Smooth muscle cell (in vitro differentiated cells): ENCODE measurements around the gene UBLCP1. TPM values are rescaled to one million over a fixed set of nuclear protein-coding genes. Genes with fewer than 3 reads are reported as not detected.

ENCODE experiments used
- DNase-seq: peaks from one replicate; lab custom pipeline; 2025; ENCODE audit not compliant: unreplicated experiment; lab: John Stamatoyannopoulos, UW
- H2AFZ ChIP-seq: fragments of 200-600 bp; sonication (generic); 2 replicates; pipeline ENCODE4 v1.6.0; 2016; ENCODE audit warnings: antibody characterized with exemption, low read depth, mild to moderate bottlenecking
- H3F3A ChIP-seq: fragments of 200-600 bp; sonication (generic); 2 replicates; pipeline ENCODE4 v1.6.0; 2017; ENCODE audit warnings: antibody characterized with exemption, low read depth
- H3K27ac ChIP-seq: fragments of 200-600 bp; sonication (generic); 2 replicates; pipeline ENCODE4 v1.5.1; 2016; ENCODE audit warnings: low read depth, mild to moderate bottlenecking
- H3K27me3 ChIP-seq: fragments of 200-600 bp; sonication (generic); 2 replicates; pipeline ENCODE4 v1.6.1; 2016; ENCODE audit warnings: low read depth, mild to moderate bottlenecking
- H3K36me3 ChIP-seq: fragments of 200-600 bp; sonication (generic); 2 replicates; pipeline ENCODE4 v1.5.1; 2016; ENCODE audit warnings: low read depth
- H3K4me1 ChIP-seq: fragments of 200-600 bp; sonication (generic); 2 replicates; pipeline ENCODE4 v1.5.1; 2016; ENCODE audit warnings: low read depth
- H3K4me2 ChIP-seq: fragments of 200-600 bp; sonication (generic); 2 replicates; pipeline ENCODE4 v1.6.0; 2016; ENCODE audit warnings: mild to moderate bottlenecking
- H3K4me3 ChIP-seq: fragments of 200-600 bp; sonication (generic); 2 replicates; pipeline ENCODE4 v1.5.1; 2016; ENCODE audit warnings: mild to moderate bottlenecking
- H3K79me2 ChIP-seq: fragments of 200-600 bp; sonication (generic); 2 replicates; pipeline ENCODE4 v1.6.0; 2016; ENCODE audit warnings: low read depth, mild to moderate bottlenecking
- H3K9ac ChIP-seq: fragments of 200-600 bp; sonication (generic); 2 replicates; pipeline ENCODE4 v1.6.0; 2016; ENCODE audit warnings: low read depth
- H3K9me3 ChIP-seq: fragments of 200-600 bp; sonication (generic); replicated peaks from 2 replicates; pipeline ENCODE4 v1.5.1; 2016; ENCODE audit warnings: low read depth
- H4K20me1 ChIP-seq: fragments of 200-600 bp; sonication (generic); 2 replicates; pipeline ENCODE4 v1.6.0; 2016; ENCODE audit warnings: low read depth
- CTCF ChIP-seq: fragments of 200-600 bp; sonication (generic); IDR thresholded peaks from 2 replicates; pipeline ENCODE4 v1.5.1; 2017; ENCODE audit warnings: borderline replicate concordance, mild to moderate bottlenecking, antibody characterized with exemption; ENCODE audit not compliant: insufficient read depth, poor library complexity, severe bottlenecking
- WGBS: methylation state at CpG from one replicate; pipeline ENCODE4 v1.1.7; 2016; ENCODE audit warnings: low lambda C conversion rate; 5-methylcytosine and 5-hydroxymethylcytosine counted together
- polyA plus RNA-seq: library from polyadenylated mRNA; unstranded; fragments of >200 nt; fragmentation: Nextera tagmentation; extraction: Ambion mirVana; gene quantifications from 2 replicates; pipeline ENCODE4 v1.2.1, GENCODE V29; 2016
- total RNA-seq: library from RNA; depleted of rRNA; stranded (reverse); fragments of >200 nt; gene quantifications from 2 replicates; pipeline ENCODE4 v1.2.3, GENCODE V29; 2014

UBLCP1 gene
- total and polyA plus RNA-seq, 2 experiments from 2014 or later, result 32.9 to 44.1 TPM

DNA sequence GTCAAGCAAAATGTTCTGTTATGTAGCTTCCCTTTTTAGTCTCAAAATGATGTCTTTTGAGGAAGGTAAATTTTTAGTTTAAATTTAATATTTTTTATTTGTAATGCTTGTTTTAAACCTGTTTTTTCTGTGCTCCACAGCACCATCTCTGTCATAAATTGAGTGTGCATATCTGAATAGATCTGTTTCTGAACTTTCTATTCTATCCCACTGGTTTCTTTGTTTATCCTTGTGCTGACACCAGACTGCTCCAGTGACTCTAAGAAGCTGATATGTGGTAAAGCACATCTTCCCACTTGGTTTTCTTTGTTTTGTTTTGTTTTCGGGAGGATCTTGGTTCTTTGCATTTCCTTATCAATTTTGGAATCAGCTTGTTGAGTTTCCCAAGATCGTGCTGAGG is 46.6 kb upstream of the UBLCP1 start:
- Histone ChIP-seq H3K79me2 (no peaks in the 10 kb centered on the region), H3K36me3 (no peaks in the 10 kb centered on the region), H3K4me2 (no peak overlapping the region), H3K27me3 (no peaks in the 10 kb centered on the region), H2AFZ (no peak overlapping the region), H3F3A (no peaks in the 10 kb centered on the region), H3K9me3 (no peaks in the 10 kb centered on the region), H3K9ac (no peak overlapping the region), H3K4me3 (no peak overlapping the region), H4K20me1 (no peaks in the 10 kb centered on the region), H3K27ac (no peak overlapping the region), H3K4me1 (no peaks in the 10 kb centered on the region)
- WGBS, result 50% methylated on average over 2 of the region's 2 CpGs
- TF ChIP-seq CTCF, result no peak
- DNase-seq, result no peak

GRCh38 chr5:159217236-159217635 is 45.9 kb upstream of the UBLCP1 start:
- WGBS, result 90% methylated on average over 2 of the region's 2 CpGs
- no peak overlapping the region for H3K27ac ChIP-seq
- no peak overlapping the region for H3K4me2 ChIP-seq
- H3K79me2 ChIP-seq, result no peaks in the 10 kb centered on the region
- H3K4me3 ChIP-seq, result no peak overlapping the region
- no peaks in the 10 kb centered on the region for H3K36me3 ChIP-seq
- no peaks in the 10 kb centered on the region for H4K20me1 ChIP-seq
- TF ChIP-seq CTCF, result no peak
- no peaks in the 10 kb centered on the region for H3F3A ChIP-seq
- H2AFZ ChIP-seq, result no peak overlapping the region
- H3K27me3 ChIP-seq, result no peaks in the 10 kb centered on the region
- no peaks in the 10 kb centered on the region for H3K9me3 ChIP-seq
- no peaks in the 10 kb centered on the region for H3K4me1 ChIP-seq
- DNase-seq, result no peak
- H3K9ac ChIP-seq, result no peak overlapping the region

DNA sequence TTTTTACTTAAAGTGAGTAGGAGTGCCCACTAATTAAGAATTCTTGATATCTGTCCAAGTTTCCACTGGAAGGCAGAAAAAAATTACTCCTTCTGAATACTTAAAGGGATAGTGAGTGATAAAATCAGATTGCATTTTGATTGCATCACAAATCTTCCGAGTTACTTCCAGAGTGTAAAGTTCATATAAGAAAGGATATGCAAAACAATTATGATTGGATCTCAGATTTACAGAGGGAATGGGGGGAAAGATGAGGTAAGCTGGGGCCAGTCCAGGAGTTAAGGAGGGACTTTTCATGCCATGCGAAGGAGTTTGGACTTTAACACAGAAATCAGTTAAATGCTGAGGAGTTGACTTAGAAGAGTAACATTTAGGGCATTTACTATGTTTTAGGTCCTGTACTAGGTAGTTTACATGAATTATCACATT is 44.5 kb upstream of the UBLCP1 start:
- H3K4me1 ChIP-seq, result no peaks in the 10 kb centered on the region
- 75% methylated on average over 2 of the region's 2 CpGs for WGBS
- no peak for TF ChIP-seq CTCF
- no peaks in the 10 kb centered on the region for H3K9me3 ChIP-seq
- no peak overlapping the region for H3K4me3 ChIP-seq
- DNase-seq, result no peak
- no peaks in the 10 kb centered on the region for H4K20me1 ChIP-seq
- no peak overlapping the region for H3K27ac ChIP-seq
- H3K27me3 ChIP-seq, result no peaks in the 10 kb centered on the region
- H3K36me3 ChIP-seq, result no peaks in the 10 kb centered on the region
- H3K4me2 ChIP-seq, result no peak overlapping the region
- H3K79me2 ChIP-seq, result no peaks in the 10 kb centered on the region
- no peak overlapping the region for H2AFZ ChIP-seq
- H3F3A ChIP-seq, result no peaks in the 10 kb centered on the region
- H3K9ac ChIP-seq, result no peak overlapping the region

GRCh38 chr5:159220206-159220605 is 42.9 kb upstream of the UBLCP1 start:
- no peaks in the 10 kb centered on the region for H3K4me1 ChIP-seq
- no peaks in the 10 kb centered on the region for H3K9me3 ChIP-seq
- H3K27ac ChIP-seq, result no peak overlapping the region
- no peak overlapping the region for H3K4me3 ChIP-seq
- H3K36me3 ChIP-seq, result no peaks in the 10 kb centered on the region
- H4K20me1 ChIP-seq, result no peaks in the 10 kb centered on the region
- TF ChIP-seq CTCF, result no peak
- H3K9ac ChIP-seq, result no peak overlapping the region
- no peaks in the 10 kb centered on the region for H3K79me2 ChIP-seq
- H3F3A ChIP-seq, result no peaks in the 10 kb centered on the region
- DNase-seq, result no peak
- H3K4me2 ChIP-seq, result no peak overlapping the region
- H2AFZ ChIP-seq, result no peak overlapping the region
- WGBS, result 78% methylated on average over 5 of the region's 5 CpGs
- no peaks in the 10 kb centered on the region for H3K27me3 ChIP-seq
